IMR-90 (cell line): Measurements from ENCODE around the gene HMCN1. TPM values are rescaled to one million over a fixed set of nuclear protein-coding genes. Genes with fewer than 3 reads are reported as not detected.

ENCODE experiments used
- ATAC-seq: fragments of 200-7000 bp; cut with Tn5 transposase; 2 replicates; pipeline ENCODE4 v1.9.1; 2020; ENCODE audit warnings: low read depth, mild to moderate bottlenecking, moderate library complexity
- BruUV-seq: library from RNA; stranded (reverse); fragments of 400-500 nt; replicated peaks from 2 replicates; lab custom pipeline; 2021; lab: Mats Ljungman, UMichigan
- CTCF ChIA-PET: fragments of 300-600 bp; formaldehyde crosslinking; extraction: SDS; loops from one replicate; lab custom pipeline; 2021; ENCODE audit warnings: antibody characterized with exemption; lab: Yijun Ruan, JAX
- POLR2A ChIA-PET: fragments of 300-600 bp; sonication (Branson Sonifier 250); formaldehyde crosslinking; loops from one replicate; lab custom pipeline; 2022; ENCODE audit warnings: antibody characterized with exemption; ENCODE audit not compliant: unreplicated experiment; lab: Charles Lee
- DNase-seq: peaks from one replicate; pipeline ENCODE4 v3.0.0; 2013
- H2AFZ ChIP-seq: replicated peaks from 2 replicates; pipeline ENCODE3; 2013; ENCODE audit warnings: low read length, mild to moderate bottlenecking; ENCODE audit not compliant: poor library complexity
- H2AK5ac ChIP-seq: 2 replicates; pipeline ENCODE4 v1.6.1; 2013; ENCODE audit warnings: low read depth, low read length, inconsistent platforms
- H2AK9ac ChIP-seq: replicated peaks from 2 replicates; pipeline ENCODE3; 2013; ENCODE audit warnings: mild to moderate bottlenecking, low read depth, low read length, moderate library complexity; ENCODE audit not compliant: poor library complexity
- H2BK120ac ChIP-seq: 2 replicates; pipeline ENCODE4 v1.6.1; 2013; ENCODE audit warnings: low read depth, low read length, inconsistent platforms
- H2BK15ac ChIP-seq: 3 replicates; pipeline ENCODE4 v1.6.1; 2013; ENCODE audit warnings: low read depth, low read length, inconsistent platforms
- H2BK20ac ChIP-seq: 2 replicates; pipeline ENCODE4 v1.6.1; 2013; ENCODE audit warnings: low read depth, mild to moderate bottlenecking, inconsistent platforms, low read length, moderate library complexity
- H2BK5ac ChIP-seq: 2 replicates; pipeline ENCODE4 v1.6.1; 2013; ENCODE audit warnings: mild to moderate bottlenecking, low read depth, low read length, inconsistent platforms; ENCODE audit not compliant: poor library complexity, severe bottlenecking
- H3K14ac ChIP-seq: replicated peaks from 2 replicates; pipeline ENCODE4 v1.6.1; 2013; ENCODE audit warnings: low read depth, low read length, inconsistent platforms
- H3K18ac ChIP-seq: 2 replicates; pipeline ENCODE4 v1.6.1; 2013; ENCODE audit warnings: low read depth, low read length, control low read depth
- H3K23ac ChIP-seq: 2 replicates; pipeline ENCODE4 v1.6.1; 2013; ENCODE audit warnings: low read depth, low read length, inconsistent platforms
- H3K27ac ChIP-seq: 2 replicates; pipeline ENCODE4 v1.5.1; 2013; ENCODE audit warnings: mild to moderate bottlenecking, control low read depth, low read length; ENCODE audit not compliant: insufficient read depth
- H3K27me3 ChIP-seq: 2 replicates; pipeline ENCODE4 v1.6.1; 2013; ENCODE audit warnings: low read length; ENCODE audit not compliant: control insufficient read depth, insufficient read depth
- H3K36me3 ChIP-seq: 2 replicates; pipeline ENCODE4 v1.6.1; 2013; ENCODE audit warnings: low read length, mixed read lengths; ENCODE audit not compliant: control insufficient read depth, insufficient read depth
- H3K4ac ChIP-seq: 2 replicates; pipeline ENCODE4 v1.6.1; 2013; ENCODE audit warnings: low read depth, low read length, inconsistent platforms
- H3K4me1 ChIP-seq: 2 replicates; pipeline ENCODE4 v1.6.1; 2013; ENCODE audit warnings: low read length, mixed read lengths; ENCODE audit not compliant: control insufficient read depth, insufficient read depth
- H3K4me2 ChIP-seq: 2 replicates; pipeline ENCODE4 v1.6.1; 2013; ENCODE audit warnings: low read depth, mild to moderate bottlenecking, control low read depth, low read length, moderate library complexity
- H3K4me3 ChIP-seq: 2 replicates; pipeline ENCODE4 v1.5.1; 2013; ENCODE audit warnings: low read depth, mild to moderate bottlenecking, control low read depth, low read length, moderate library complexity; ENCODE audit not compliant: insufficient read depth
- H3K56ac ChIP-seq: 2 replicates; pipeline ENCODE4 v1.6.1; 2013; ENCODE audit warnings: low read length, inconsistent platforms; ENCODE audit not compliant: insufficient read depth; ENCODE audit errors: extremely low read depth
- H3K79me1 ChIP-seq, 2 experiments: 2 replicates each; pipeline ENCODE4 v1.6.1; 2013; ENCODE audit warnings: low read length in 2 of 2, inconsistent platforms in 1 of 2, low read depth in 1 of 2
- H3K9ac ChIP-seq: 2 replicates; pipeline ENCODE4 v1.6.1; 2013; ENCODE audit warnings: low read depth, low read length, control low read depth
- H3K9me1 ChIP-seq: 2 replicates; pipeline ENCODE4 v1.6.1; 2013; ENCODE audit warnings: low read length, inconsistent platforms; ENCODE audit not compliant: insufficient read depth
- H3K9me3 ChIP-seq: 2 replicates; pipeline ENCODE4 v1.6.1; 2013; ENCODE audit warnings: low read length; ENCODE audit not compliant: control insufficient read depth, insufficient read depth
- H4K20me1 ChIP-seq: 2 replicates; pipeline ENCODE4 v1.6.1; 2013; ENCODE audit warnings: low read length, inconsistent platforms; ENCODE audit not compliant: insufficient read depth
- H4K5ac ChIP-seq: 2 replicates; pipeline ENCODE4 v1.6.1; 2013; ENCODE audit warnings: mild to moderate bottlenecking, low read depth, low read length, control low read depth
- H4K8ac ChIP-seq, 2 experiments: 2 replicates each; pipeline ENCODE4 v1.6.1; 2013; ENCODE audit warnings: low read depth in 2 of 2, low read length in 2 of 2, control low read depth in 1 of 2, inconsistent platforms in 1 of 2
- H4K91ac ChIP-seq: 2 replicates; pipeline ENCODE4 v1.6.1; 2013; ENCODE audit warnings: low read depth, low read length, inconsistent platforms; ENCODE audit not compliant: insufficient read depth
- BHLHE40 ChIP-seq: fragments of 150-350 bp; IDR thresholded peaks from 2 replicates; pipeline ENCODE4 v1.6.1; 2016; ENCODE audit warnings: mild to moderate bottlenecking, low read depth, low read length
- CEBPB ChIP-seq: IDR thresholded peaks from 2 replicates; pipeline ENCODE4 v1.6.1; 2012; ENCODE audit warnings: low read depth, low read length, improper control_type of control experiment
- CHD1 ChIP-seq: IDR thresholded peaks from 2 replicates; pipeline ENCODE4 v1.6.1; 2012; ENCODE audit warnings: low read depth, low read length, improper control_type of control experiment
- ELK1 ChIP-seq: fragments of 150-350 bp; IDR thresholded peaks from 2 replicates; pipeline ENCODE4 v1.6.1; 2016; ENCODE audit warnings: low read depth, mild to moderate bottlenecking, low read length, moderate library complexity, borderline replicate concordance
- NFE2L2 ChIP-seq: fragments of 150-350 bp; IDR thresholded peaks from 2 replicates; pipeline ENCODE4 v1.6.1; 2016; ENCODE audit warnings: low read depth, mild to moderate bottlenecking, low read length
- POLR2A ChIP-seq: IDR thresholded peaks from 2 replicates; pipeline ENCODE4 v1.6.1; 2012; ENCODE audit warnings: mild to moderate bottlenecking, low read depth, low read length
- RAD21 ChIP-seq: IDR thresholded peaks from 2 replicates; pipeline ENCODE4 v1.6.1; 2012; ENCODE audit warnings: low read length, improper control_type of control experiment
- RCOR1 ChIP-seq: IDR thresholded peaks from 2 replicates; pipeline ENCODE4 v1.6.1; 2012; ENCODE audit warnings: mild to moderate bottlenecking, low read length, improper control_type of control experiment; ENCODE audit not compliant: insufficient replicate concordance
- WGBS, 2 experiments: methylation state at CpG; one replicate each; pipeline versions ENCODE4 v1.1.5 to v1.1.7; 2013; ENCODE audit warnings: missing lambda C conversion rate in 2 of 2; ENCODE audit not compliant: insufficient read length in 1 of 2; ENCODE audit errors: extremely low coverage in 2 of 2; 5-methylcytosine and 5-hydroxymethylcytosine counted together
- dilution Hi-C: fragments of 300-500 bp; cut with HindIII; formaldehyde crosslinking; loops from one replicate; pipeline ENCODE4 v1.14.3; 2018; ENCODE audit warnings: low sequenced_read_pairs; ENCODE audit not compliant: unreplicated experiment
- in situ Hi-C: fragments of 300-500 bp; cut with MboI; formaldehyde crosslinking; loops from 3 replicates; pipeline ENCODE4 v1.14.3; 2019; ENCODE audit warnings: low sequenced_read_pairs, inconsistent platforms, mixed read lengths
- intact Hi-C: fragments of 100-400 bp; cut with micrococcal nuclease; formaldehyde crosslinking; loops from 2 replicates; pipeline ENCODE4 v1.10.0; 2022
- polyA plus RNA-seq, 3 experiments: library from polyadenylated mRNA; depleted of rRNA; stranded (reverse); fragments of >200 nt; gene quantifications; 2 replicates each; pipeline ENCODE4 v1.2.3, GENCODE V29; 2012; ENCODE audit warnings: low replicate concordance in 1 of 3
- total RNA-seq: library from RNA; depleted of rRNA; stranded (reverse); fragments of >200 nt; gene quantifications from 2 replicates; pipeline ENCODE4 v1.2.3, GENCODE V29; 2012
- TF ChIP-seq, protein P1 (sequence below): conservative IDR thresholded peaks from 2 replicates; pipeline ENCODE4 v1.5.1; 2012; ENCODE audit warnings: mild to moderate bottlenecking, low read depth, low read length, improper control_type of control experiment

HMCN1 gene
- total and polyA plus RNA-seq, 2 of the 4 experiments (the other 2 are of a cell fraction), result 6.1 to 11.7 TPM

DNA sequence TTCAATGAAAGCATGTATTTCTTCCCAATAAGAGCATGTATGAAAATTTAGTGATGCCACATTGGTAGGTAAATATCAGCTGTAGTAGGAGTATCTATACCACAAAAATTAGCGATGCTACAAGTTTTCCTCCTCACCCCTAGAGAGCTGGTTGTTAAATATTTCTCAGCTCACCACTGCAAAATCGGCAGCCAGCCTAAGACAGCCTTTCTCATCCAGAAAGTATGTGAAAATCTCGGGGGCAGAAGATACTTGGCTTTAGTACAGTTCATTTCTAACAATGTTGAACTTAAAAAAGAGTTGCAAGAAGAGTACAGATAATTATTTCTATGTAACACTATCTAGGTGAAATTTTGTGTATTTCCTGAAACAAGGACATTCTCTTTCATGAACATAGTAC lies 405.5 kb downstream of the HMCN1 start:
- dilution Hi-C loops, result no loop called here
- DNase-seq (peak; percentile 57), ATAC-seq (peak; percentile 68)
- no peaks in the 10 kb centered on the region for H3K27me3 ChIP-seq
- H3K4me2 ChIP-seq, result peak overlapping the region; percentile 57; the same call in 1 of the 2 replicates
- POLR2A ChIA-PET, result no interaction called here
- in situ Hi-C loops, result no loop called here
- no peak overlapping the region for H4K91ac ChIP-seq
- H3K18ac ChIP-seq, result no peak overlapping the region
- H2BK15ac ChIP-seq, result no peak overlapping the region
- H3K56ac ChIP-seq, result no peak overlapping the region
- H3K4me3 ChIP-seq, result no peak overlapping the region
- no peak overlapping the region for H4K5ac ChIP-seq
- H3K4ac ChIP-seq, result no peak overlapping the region
- no peak overlapping the region for H2BK120ac ChIP-seq
- intact Hi-C loops, result no loop called here
- H3K79me1 ChIP-seq, result no peaks in the 10 kb centered on the region
- no peaks in the 10 kb centered on the region for H3K9me3 ChIP-seq
- no peak for TF ChIP-seq NFE2L2
- no peak for TF ChIP-seq POLR2A
- no peak for TF ChIP-seq ELK1
- TF ChIP-seq RAD21, result no peak
- no peak for TF ChIP-seq BHLHE40
- no peak for TF ChIP-seq RCOR1
- TF ChIP-seq, protein P1, sequence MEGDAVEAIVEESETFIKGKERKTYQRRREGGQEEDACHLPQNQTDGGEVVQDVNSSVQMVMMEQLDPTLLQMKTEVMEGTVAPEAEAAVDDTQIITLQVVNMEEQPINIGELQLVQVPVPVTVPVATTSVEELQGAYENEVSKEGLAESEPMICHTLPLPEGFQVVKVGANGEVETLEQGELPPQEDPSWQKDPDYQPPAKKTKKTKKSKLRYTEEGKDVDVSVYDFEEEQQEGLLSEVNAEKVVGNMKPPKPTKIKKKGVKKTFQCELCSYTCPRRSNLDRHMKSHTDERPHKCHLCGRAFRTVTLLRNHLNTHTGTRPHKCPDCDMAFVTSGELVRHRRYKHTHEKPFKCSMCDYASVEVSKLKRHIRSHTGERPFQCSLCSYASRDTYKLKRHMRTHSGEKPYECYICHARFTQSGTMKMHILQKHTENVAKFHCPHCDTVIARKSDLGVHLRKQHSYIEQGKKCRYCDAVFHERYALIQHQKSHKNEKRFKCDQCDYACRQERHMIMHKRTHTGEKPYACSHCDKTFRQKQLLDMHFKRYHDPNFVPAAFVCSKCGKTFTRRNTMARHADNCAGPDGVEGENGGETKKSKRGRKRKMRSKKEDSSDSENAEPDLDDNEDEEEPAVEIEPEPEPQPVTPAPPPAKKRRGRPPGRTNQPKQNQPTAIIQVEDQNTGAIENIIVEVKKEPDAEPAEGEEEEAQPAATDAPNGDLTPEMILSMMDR, result no peak
- TF ChIP-seq CHD1, result no peak
- TF ChIP-seq CEBPB, result no peak
- no peak overlapping the region for H2AK5ac ChIP-seq
- no peaks in the 10 kb centered on the region for H3K4me1 ChIP-seq
- no peak overlapping the region for H4K8ac ChIP-seq
- no peak overlapping the region for H3K14ac ChIP-seq
- no peak overlapping the region for H2AFZ ChIP-seq
- no TSS peak for BruUV-seq
- CTCF ChIA-PET, result no interaction called here
- H4K20me1 ChIP-seq, result no peaks in the 10 kb centered on the region
- no peak overlapping the region for H3K27ac ChIP-seq
- no peaks in the 10 kb centered on the region for H3K36me3 ChIP-seq
- no peak overlapping the region for H2AK9ac ChIP-seq
- no peak overlapping the region for H2BK20ac ChIP-seq
- no CpG with 5 or more reads among the region's 3 CpGs for WGBS, 2 experiments
- no peak overlapping the region for H3K9ac ChIP-seq
- no peak overlapping the region for H2BK5ac ChIP-seq
- H3K23ac ChIP-seq, result no peak overlapping the region
- no peaks in the 10 kb centered on the region for H3K9me1 ChIP-seq
